K562 (cell line): ENCODE measurements around the gene SMIM17. TPM values are rescaled to one million over a fixed set of nuclear protein-coding genes. Genes with fewer than 3 reads are reported as not detected.

ENCODE experiments used
- ATAC-seq: fragments of 200-7000 bp; cut with Tn5 transposase; 3 replicates; pipeline ENCODE4 v1.9.1; 2020; ENCODE audit warnings: moderate library complexity
- BruUV-seq: library from RNA; stranded (reverse); fragments of 400-500 nt; replicated peaks from 2 replicates; lab custom pipeline; 2021; lab: Mats Ljungman, UMichigan
- CTCF ChIA-PET: fragments of 300-600 bp; formaldehyde crosslinking; extraction: SDS; loops from one replicate; lab custom pipeline; 2021; ENCODE audit warnings: low intra/inter-chr PET ratio; lab: Yijun Ruan, JAX
- POLR2A ChIA-PET: fragments of 300-600, 350-650 bp; sonication (Branson Sonifier 250); formaldehyde crosslinking; extraction: SDS; loops from one replicate; lab custom pipeline; 2021; ENCODE audit warnings: antibody characterized with exemption, inconsistent platforms; lab: Yijun Ruan, JAX
- DNase-seq, 4 experiments: peaks; one replicate each; pipeline versions ENCODE4 v3.0.0 to v3.0.0-alpha.2; 2011 to 2018; ENCODE audit warnings: low spot score in 3 of 4, mixed read lengths in 3 of 4; ENCODE audit errors: extremely low read depth in 1 of 4
- FAIRE-seq: peaks from 2 replicates; lab custom pipeline; 2011; peaks lifted over from hg19 to GRCh38; lab: Jason Lieb, UNC
- H2AFZ ChIP-seq: 2 replicates; pipeline ENCODE4 v1.6.0; 2011; ENCODE audit warnings: low read depth, low read length, control low read depth, inconsistent platforms
- H3K27ac ChIP-seq: fragments of 200-600 bp; 3 replicates; pipeline ENCODE4 v1.8.0; 2011; ENCODE audit warnings: low read depth, mild to moderate bottlenecking, control low read depth, inconsistent platforms, low read length, moderate library complexity, mixed read lengths; ENCODE audit errors: extremely low read depth
- H3K27me3 ChIP-seq, 2 experiments: fragments of 300-600 bp in 1 of 2; 2 replicates in 1 of 2; 3 replicates in 1 of 2; pipeline versions ENCODE4 v1.6.0 to v1.8.0; 2011; ENCODE audit warnings: inconsistent platforms in 2 of 2, low read length in 2 of 2, mild to moderate bottlenecking in 1 of 2, mixed read lengths in 1 of 2, moderate library complexity in 1 of 2; ENCODE audit not compliant: control insufficient read depth in 2 of 2, insufficient read depth in 2 of 2
- H3K36me3 ChIP-seq: fragments of 300-600 bp; 3 replicates; pipeline ENCODE4 v1.8.0; 2011; ENCODE audit warnings: mild to moderate bottlenecking, low read length, inconsistent platforms; ENCODE audit not compliant: control insufficient read depth, insufficient read depth
- H3K4me1 ChIP-seq, 2 experiments: fragments of 200-600 bp in 1 of 2; replicated peaks in 1 of 2; 2 replicates in 1 of 2; 3 replicates in 1 of 2; pipeline versions ENCODE4 v1.5.1 to v1.8.0; 2011; ENCODE audit warnings: inconsistent platforms in 2 of 2, low read length in 2 of 2, mild to moderate bottlenecking in 1 of 2, mixed read lengths in 1 of 2, moderate library complexity in 1 of 2; ENCODE audit not compliant: control insufficient read depth in 2 of 2, insufficient read depth in 2 of 2
- H3K4me2 ChIP-seq: 2 replicates; pipeline ENCODE4 v1.6.1; 2011; ENCODE audit warnings: low read length, control low read depth, inconsistent platforms, mixed read lengths; ENCODE audit not compliant: insufficient read depth
- H3K4me3 ChIP-seq: fragments of 200-600 bp; sonication (generic), shearing (Covaris generic); 2 replicates; pipeline ENCODE4 v1.5.1; 2016; ENCODE audit warnings: control low read depth, inconsistent platforms
- H3K79me2 ChIP-seq: fragments of 200-600 bp; 3 replicates; pipeline ENCODE4 v1.8.0; 2011; ENCODE audit warnings: low read length, inconsistent platforms; ENCODE audit not compliant: control insufficient read depth, insufficient read depth
- H3K9ac ChIP-seq, 2 experiments: 2 replicates each; pipeline versions ENCODE4 v1.6.0 to v1.6.1; 2011; ENCODE audit warnings: low read depth in 2 of 2, low read length in 2 of 2, control low read depth in 1 of 2, inconsistent platforms in 1 of 2, mild to moderate bottlenecking in 1 of 2, mixed read lengths in 1 of 2; ENCODE audit not compliant: insufficient read depth in 1 of 2
- H3K9me1 ChIP-seq: one replicate; pipeline ENCODE4 v1.6.0; 2011; ENCODE audit warnings: inconsistent platforms, mild to moderate bottlenecking, low read length, moderate library complexity; ENCODE audit not compliant: control insufficient read depth, insufficient read depth
- H3K9me3 ChIP-seq: replicated peaks from 2 replicates; pipeline ENCODE4 v1.5.1; 2011; ENCODE audit warnings: low read depth, low read length, inconsistent platforms; ENCODE audit not compliant: control insufficient read depth, insufficient read depth
- H4K20me1 ChIP-seq: replicated peaks from 2 replicates; pipeline ENCODE4 v1.6.1; 2011; ENCODE audit warnings: low read length, inconsistent platforms, mixed read lengths; ENCODE audit not compliant: control insufficient read depth, insufficient read depth
- BCOR ChIP-seq: fragments of 450-650 bp; IDR thresholded peaks from 2 replicates; pipeline ENCODE4 v1.6.1; 2016
- CHCHD3 ChIP-seq: fragments of 250-450 bp; sonication (Bioruptor Pico); IDR thresholded peaks from 2 replicates; pipeline ENCODE4 v2.1.2; 2022; ENCODE audit warnings: mild to moderate bottlenecking
- FOXM1 ChIP-seq, 2 experiments: fragments of 450-650 bp in 1 of 2; sonication (generic) in 1 of 2; formaldehyde crosslinking in 1 of 2; IDR thresholded peaks; 2 replicates each; pipeline versions ENCODE4 v1.6.1 to v1.9.0; 2017 to 2022; ENCODE audit warnings: low read depth in 2 of 2, mild to moderate bottlenecking in 2 of 2, missing genetic modification reagents in 1 of 2, moderate library complexity in 1 of 2
- SPI1 ChIP-seq: IDR thresholded peaks from 2 replicates; pipeline ENCODE4 v1.6.1; 2011; ENCODE audit warnings: low read depth, low read length, control low read depth, borderline replicate concordance
- SRF ChIP-seq, 2 experiments: fragments of 250-450, 450-650 bp in 1 of 2; sonication (Bioruptor Pico) in 1 of 2; sonication (generic) in 1 of 2; formaldehyde crosslinking; IDR thresholded peaks; 2 replicates each; pipeline versions ENCODE4 v1.5.0 to v1.5.1; 2020 to 2022; ENCODE audit warnings: mild to moderate bottlenecking in 1 of 2, missing genetic modification reagents in 1 of 2
- ZNF174 ChIP-seq: fragments of 250-450 bp; sonication (Bioruptor Pico); IDR thresholded peaks from 2 replicates; pipeline ENCODE4 v1.4.0; 2020; ENCODE audit warnings: mild to moderate bottlenecking
- ZNF316 ChIP-seq: fragments of 450-650 bp; IDR thresholded peaks from 2 replicates; pipeline ENCODE4 v1.6.1; 2016
- WGBS: fragments of 100-300 bp; shearing (Covaris generic); methylation state at CpG from one replicate; pipeline ENCODE4 v1.1.6; 2016; ENCODE audit warnings: low coverage, mixed read lengths; ENCODE audit not compliant: insufficient coverage; ENCODE audit errors: missing lambda C conversion rate; 5-methylcytosine and 5-hydroxymethylcytosine counted together
- in situ Hi-C: fragments of 300-500 bp; cut with MboI; formaldehyde crosslinking; loops from 4 replicates; pipeline ENCODE4 v1.15.0; 2018; ENCODE audit warnings: inconsistent platforms, mixed read lengths
- intact Hi-C: fragments of 100-400 bp; cut with micrococcal nuclease; formaldehyde crosslinking; loops from 2 replicates; pipeline ENCODE4 v1.14.2; 2022
- polyA plus RNA-seq, 8 experiments: library from polyadenylated mRNA; depleted of rRNA in 4 of 8; stranded (reverse) in 5 of 8; unstranded in 3 of 8; fragments of >200 nt; fragmentation: Nextera tagmentation in 2 of 8; fragmentation: Illumina TruSeq in 1 of 8; extraction: Ambion mirVana in 2 of 8; extraction: Trizol in 1 of 8; gene quantifications; 2 replicates each; pipeline versions ENCODE4 v1.2.1 to v1.2.3, GENCODE V29; 2011 to 2014; ENCODE audit warnings: inconsistent platforms in 1 of 8, missing spikeins in 1 of 8
- total RNA-seq, 7 experiments: library from RNA; depleted of rRNA in 6 of 7; stranded (reverse); fragments of >200 nt in 6 of 7; fragmentation: Illumina TruSeq in 2 of 7; extraction: Trizol in 2 of 7; gene quantifications; 2 replicates each; pipeline versions ENCODE4 v1.2.1 to v1.2.3, GENCODE V29; 2011 to 2021; ENCODE audit warnings: low replicate concordance in 1 of 7
- TF ChIP-seq, protein P1 (sequence below): fragments of 450-650 bp; IDR thresholded peaks from one replicate; pipeline ENCODE4 v1.6.1; 2018; ENCODE audit warnings: mild to moderate bottlenecking, moderate library complexity; ENCODE audit not compliant: partially characterized antibody

Gene SMIM17
- total and polyA plus RNA-seq, 9 of the 15 experiments (the other 6 are each of a cell fraction or from before 2014, with no cell fraction given) = not detected

- no peaks in the 10 kb centered on the region for H3K27me3 ChIP-seq
- no peaks in the 10 kb centered on the region for H3K79me2 ChIP-seq
- no peak for ATAC-seq
- 2% methylated on average over 6 of the region's 6 CpGs for WGBS
- no peak overlapping the region for H3K4me2 ChIP-seq
- H3K4me3 ChIP-seq = no peak overlapping the region
- H3K9me1 ChIP-seq = no peaks in the 10 kb centered on the region
- no peak overlapping the region for H3K9ac ChIP-seq
- intact Hi-C loops = no loop called here
- BruUV-seq = no TSS peak
- no peaks in the 10 kb centered on the region; the same call in 1 of the 2 replicates for H3K9me3 ChIP-seq
- no peaks in the 10 kb centered on the region for H3K36me3 ChIP-seq
- TF ChIP-seq, protein P1, sequence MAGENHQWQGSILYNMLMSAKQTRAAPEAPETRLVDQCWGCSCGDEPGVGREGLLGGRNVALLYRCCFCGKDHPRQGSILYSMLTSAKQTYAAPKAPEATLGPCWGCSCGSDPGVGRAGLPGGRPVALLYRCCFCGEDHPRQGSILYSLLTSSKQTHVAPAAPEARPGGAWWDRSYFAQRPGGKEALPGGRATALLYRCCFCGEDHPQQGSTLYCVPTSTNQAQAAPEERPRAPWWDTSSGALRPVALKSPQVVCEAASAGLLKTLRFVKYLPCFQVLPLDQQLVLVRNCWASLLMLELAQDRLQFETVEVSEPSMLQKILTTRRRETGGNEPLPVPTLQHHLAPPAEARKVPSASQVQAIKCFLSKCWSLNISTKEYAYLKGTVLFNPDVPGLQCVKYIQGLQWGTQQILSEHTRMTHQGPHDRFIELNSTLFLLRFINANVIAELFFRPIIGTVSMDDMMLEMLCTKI = no peak
- no peak for TF ChIP-seq ZNF316
- no peak for TF ChIP-seq SRF (CRISPR knock-in tag; IDR thresholded peaks at IDR 0.05)
- no peak for TF ChIP-seq ZNF174 (CRISPR knock-in tag)
- no peak for TF ChIP-seq BCOR
- TF ChIP-seq CHCHD3 = no peak
- TF ChIP-seq FOXM1 (IDR thresholded peaks at IDR 0.05; ENCODE audit: low read depth) = no peak
- TF ChIP-seq FOXM1 (CRISPR knock-in tag; IDR thresholded peaks at IDR 0.05; ENCODE audit: low read depth) = no peak
- no peak for TF ChIP-seq SPI1
- ChIA-PET POLR2A (interaction anchor here (0.6 kb wide), 1 partner anchor 34 kb away, joined by 3 read pairs; no protein-coding TSS in a partner anchor), CTCF (no interaction called here)
- H3K27ac ChIP-seq = no peak overlapping the region
- no peak overlapping the region for H2AFZ ChIP-seq
- no peak for FAIRE-seq
- H3K4me1 ChIP-seq = no peaks in the 10 kb centered on the region
- DNase-seq = no peak
- in situ Hi-C loops = no loop called here
- no peaks in the 10 kb centered on the region for H4K20me1 ChIP-seq
Measured at GRCh38 chr19:56603829-56604228, 39.1 kb upstream of the SMIM17 start.
